ENCODE measurements around the gene CDV3. TPM values are rescaled to one million over a fixed set of nuclear protein-coding genes. Genes with fewer than 3 reads are reported as not detected.

Gene CDV3
- total RNA-seq, 1 experiment from 2014 or later, result 309 TPM

DNA sequence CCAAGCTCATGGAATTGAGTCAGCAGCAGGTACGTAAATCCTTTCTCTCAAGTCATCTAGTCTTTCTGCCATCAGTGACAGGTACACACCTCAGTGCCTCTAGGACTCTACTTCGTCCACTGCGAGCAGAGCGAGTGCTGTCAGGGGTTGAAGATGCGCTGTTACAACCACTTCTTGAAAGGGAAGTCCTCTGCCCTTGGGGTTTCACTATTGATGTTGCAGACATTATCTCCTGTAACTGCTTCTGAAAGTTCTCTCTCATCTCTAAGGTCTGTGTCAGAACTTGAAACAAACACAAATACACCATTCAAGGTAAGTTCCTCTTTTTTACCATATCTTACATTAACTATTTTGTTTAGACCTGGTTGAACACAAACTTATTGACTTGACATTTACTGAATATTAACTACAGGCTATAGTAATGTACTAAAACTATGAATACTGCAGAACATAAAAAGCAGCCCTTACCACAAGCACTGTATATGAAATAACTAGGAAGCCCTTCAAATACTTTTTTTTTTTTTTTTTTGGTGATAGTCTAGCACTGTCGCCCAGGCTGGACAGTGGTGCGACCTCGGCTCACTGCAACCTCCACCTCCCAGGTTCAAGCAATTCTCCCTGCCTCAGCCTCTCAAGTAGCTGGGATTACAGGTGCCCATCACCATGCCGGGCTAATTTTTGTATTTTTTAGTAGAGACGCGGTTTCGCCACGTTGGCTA lies 46.7 kb downstream of the CDV3 start:
- TF ChIP-seq, protein P1, sequence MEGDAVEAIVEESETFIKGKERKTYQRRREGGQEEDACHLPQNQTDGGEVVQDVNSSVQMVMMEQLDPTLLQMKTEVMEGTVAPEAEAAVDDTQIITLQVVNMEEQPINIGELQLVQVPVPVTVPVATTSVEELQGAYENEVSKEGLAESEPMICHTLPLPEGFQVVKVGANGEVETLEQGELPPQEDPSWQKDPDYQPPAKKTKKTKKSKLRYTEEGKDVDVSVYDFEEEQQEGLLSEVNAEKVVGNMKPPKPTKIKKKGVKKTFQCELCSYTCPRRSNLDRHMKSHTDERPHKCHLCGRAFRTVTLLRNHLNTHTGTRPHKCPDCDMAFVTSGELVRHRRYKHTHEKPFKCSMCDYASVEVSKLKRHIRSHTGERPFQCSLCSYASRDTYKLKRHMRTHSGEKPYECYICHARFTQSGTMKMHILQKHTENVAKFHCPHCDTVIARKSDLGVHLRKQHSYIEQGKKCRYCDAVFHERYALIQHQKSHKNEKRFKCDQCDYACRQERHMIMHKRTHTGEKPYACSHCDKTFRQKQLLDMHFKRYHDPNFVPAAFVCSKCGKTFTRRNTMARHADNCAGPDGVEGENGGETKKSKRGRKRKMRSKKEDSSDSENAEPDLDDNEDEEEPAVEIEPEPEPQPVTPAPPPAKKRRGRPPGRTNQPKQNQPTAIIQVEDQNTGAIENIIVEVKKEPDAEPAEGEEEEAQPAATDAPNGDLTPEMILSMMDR (IDR thresholded peaks at IDR 0.05; ENCODE audit: unreplicated experiment), result no peak
- BruUV-seq (replicated peaks), result no TSS peak
- Mint-ChIP-seq H3K36me3 (ENCODE audit: insufficient read depth, unreplicated experiment) (peaks cover 90% of the 10 kb centered on the region), H3K9me3 (ENCODE audit: unreplicated experiment) (no peaks in the 10 kb centered on the region), H3K27me3 (ENCODE audit: insufficient read depth, unreplicated experiment) (no peaks in the 10 kb centered on the region), H3K4me3 (ENCODE audit: unreplicated experiment) (no peak overlapping the region), H3K4me1 (ENCODE audit: insufficient read depth, unreplicated experiment) (no peaks in the 10 kb centered on the region), H3K27ac (ENCODE audit: low read depth, unreplicated experiment) (peak overlapping the region; percentile 42)
- intact Hi-C loops (cut with micrococcal nuclease), result no loop called here
- DNase-seq (ENCODE audit: unreplicated experiment), result no peak
- POLR2A ChIA-PET, result no interaction called here
- CTCF ChIA-PET, result interaction anchor here (0.6 to 0.8 kb wide), 2 partner anchors 133 to 893 kb away, joined by 3 read pairs; no protein-coding TSS in a partner anchor

DNA sequence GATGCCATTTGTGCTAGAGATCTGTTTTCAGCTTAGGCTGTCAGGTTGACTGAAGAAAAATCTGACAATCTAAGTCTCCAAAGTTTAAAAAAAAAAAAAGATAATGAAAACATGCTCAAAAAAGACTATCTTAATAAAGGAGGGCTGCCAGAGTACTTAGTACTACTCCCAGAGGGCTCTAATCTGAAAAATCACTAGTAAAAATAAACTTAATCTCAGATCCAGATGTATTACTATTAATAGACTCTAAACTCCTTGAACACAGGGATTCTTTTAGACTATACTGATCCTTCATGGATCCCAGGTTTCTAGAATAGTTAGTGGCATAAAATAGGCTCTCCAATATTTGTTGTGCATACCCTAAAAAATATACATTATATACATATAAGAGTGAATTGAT lies 54.3 kb downstream of the CDV3 start:
- peaks cover 75% of the 10 kb centered on the region for H3K36me3 Mint-ChIP-seq (ENCODE audit: insufficient read depth, unreplicated experiment)
- POLR2A ChIA-PET, result no interaction called here
- intact Hi-C loops (cut with micrococcal nuclease), result no loop called here
- CTCF ChIA-PET, result interaction anchor here (1.0 kb wide), 2 partner anchors 22 to 238 kb away, joined by 3 to 5 read pairs; no protein-coding TSS in a partner anchor
- no peak for DNase-seq (ENCODE audit: unreplicated experiment)
- BruUV-seq (replicated peaks), result no TSS peak
- H3K27ac Mint-ChIP-seq (ENCODE audit: low read depth, unreplicated experiment), result no peak overlapping the region
- H3K4me3 Mint-ChIP-seq (ENCODE audit: unreplicated experiment), result no peak overlapping the region
- no peaks in the 10 kb centered on the region for H3K27me3 Mint-ChIP-seq (ENCODE audit: insufficient read depth, unreplicated experiment)
- H3K9me3 Mint-ChIP-seq (ENCODE audit: unreplicated experiment), result no peaks in the 10 kb centered on the region
- no peaks in the 10 kb centered on the region for H3K4me1 Mint-ChIP-seq (ENCODE audit: insufficient read depth, unreplicated experiment)
- TF ChIP-seq, protein P1 (IDR thresholded peaks at IDR 0.05; ENCODE audit: unreplicated experiment), result no peak

DNA sequence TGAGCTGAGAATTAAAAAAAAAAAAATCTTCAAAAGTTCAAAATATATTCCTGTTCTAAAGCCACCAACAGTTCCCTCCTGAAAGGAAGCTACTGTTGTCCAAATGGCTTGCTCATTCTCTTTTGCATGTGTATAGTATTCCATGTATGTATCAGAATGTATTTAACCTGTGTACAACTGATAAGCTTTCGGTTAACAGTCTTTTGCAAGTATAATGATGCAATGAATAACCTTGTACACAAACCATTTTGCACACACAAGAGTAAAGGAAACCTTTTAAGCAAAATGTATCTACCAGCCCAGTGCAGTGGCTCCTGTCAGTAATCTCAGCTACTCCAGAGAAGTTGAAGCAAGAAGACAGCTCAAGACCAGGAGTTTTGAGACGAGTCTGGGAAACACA lies 55.7 kb downstream of the CDV3 start:
- Mint-ChIP-seq H3K27me3 (ENCODE audit: insufficient read depth, unreplicated experiment) (no peaks in the 10 kb centered on the region), H3K9me3 (ENCODE audit: unreplicated experiment) (no peaks in the 10 kb centered on the region), H3K4me3 (ENCODE audit: unreplicated experiment) (no peak overlapping the region), H3K36me3 (ENCODE audit: insufficient read depth, unreplicated experiment) (peaks cover 70% of the 10 kb centered on the region), H3K27ac (ENCODE audit: low read depth, unreplicated experiment) (no peak overlapping the region), H3K4me1 (ENCODE audit: insufficient read depth, unreplicated experiment) (no peaks in the 10 kb centered on the region)
- BruUV-seq (replicated peaks), result no TSS peak
- intact Hi-C loops (cut with micrococcal nuclease), result no loop called here
- TF ChIP-seq, protein P1 (IDR thresholded peaks at IDR 0.05; ENCODE audit: unreplicated experiment), result no peak
- CTCF ChIA-PET, result interaction anchor here (0.6 to 0.7 kb wide), 2 partner anchors 12 to 849 kb away, joined by 3 read pairs; no protein-coding TSS in a partner anchor
- no peak for DNase-seq (ENCODE audit: unreplicated experiment)
- POLR2A ChIA-PET, result interaction anchor here (0.6 kb wide), 1 partner anchor 1124 kb away, joined by 3 read pairs; no protein-coding TSS in a partner anchor

DNA sequence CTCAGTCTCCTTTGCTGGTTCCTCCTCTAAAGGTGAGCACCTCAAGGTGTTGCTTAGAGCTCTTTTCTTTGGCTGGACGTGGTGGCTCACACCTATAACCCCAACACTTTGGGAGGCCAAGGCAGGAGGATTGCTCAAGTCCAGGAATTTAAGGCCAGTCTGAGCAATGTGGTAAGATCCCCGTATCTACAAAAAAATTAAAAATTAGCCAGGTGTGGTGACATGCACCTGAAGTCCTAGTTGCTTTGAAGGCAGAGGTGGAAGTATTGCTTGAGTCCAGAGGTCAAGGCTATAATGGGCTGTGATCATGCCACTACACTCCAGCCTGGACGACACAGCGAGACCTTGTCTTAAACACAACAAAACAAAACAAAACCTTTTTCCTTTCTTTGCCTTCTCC lies 60.0 kb downstream of the CDV3 start:
- intact Hi-C loops (cut with micrococcal nuclease), result no loop called here
- CTCF ChIA-PET, result interaction anchor here (0.7 to 1.0 kb wide), 2 partner anchors 63 to 279 kb away, joined by 3 read pairs; no protein-coding TSS in a partner anchor
- H3K27ac Mint-ChIP-seq (ENCODE audit: low read depth, unreplicated experiment), result no peak overlapping the region
- TF ChIP-seq, protein P1 (IDR thresholded peaks at IDR 0.05; ENCODE audit: unreplicated experiment), result no peak
- POLR2A ChIA-PET, result no interaction called here
- no peaks in the 10 kb centered on the region for H3K9me3 Mint-ChIP-seq (ENCODE audit: unreplicated experiment)
- H3K4me1 Mint-ChIP-seq (ENCODE audit: insufficient read depth, unreplicated experiment), result no peaks in the 10 kb centered on the region
- H3K36me3 Mint-ChIP-seq (ENCODE audit: insufficient read depth, unreplicated experiment), result peaks cover 70% of the 10 kb centered on the region
- no peaks in the 10 kb centered on the region for H3K27me3 Mint-ChIP-seq (ENCODE audit: insufficient read depth, unreplicated experiment)
- DNase-seq (ENCODE audit: unreplicated experiment), result no peak
- no TSS peak for BruUV-seq (replicated peaks)
- no peak overlapping the region for H3K4me3 Mint-ChIP-seq (ENCODE audit: unreplicated experiment)

Other genes with a start within 250 kb of the CDV3 start
- gene BFSP2, start 173.6 kb upstream of the CDV3 start, total RNA-seq (2022), result not detected in 2 replicates
- gene TOPBP1, start 88.3 kb downstream of the CDV3 start, total RNA-seq (2022), result 27.4 and 27.7 TPM in 2 replicates
- 0.12 and 0.19 TPM in 2 replicates for gene TF, start 172.7 kb downstream of the CDV3 start, total RNA-seq (2022)
- 180 and 212 TPM in 2 replicates for gene SRPRB, start 232.1 kb downstream of the CDV3 start, total RNA-seq (2022)

Data from MCF 10A (cell line).